Mesenchymal stem cell (in vitro differentiated cells and primary cell): ENCODE measurements around the gene SPINDOC.

ENCODE experiments used
- DNase-seq: peaks from one replicate; pipeline ENCODE4 v3.0.0-alpha.2; 2013
- H2AFZ ChIP-seq: one replicate; pipeline ENCODE4 v1.6.1; 2013; ENCODE audit warnings: low read depth, mild to moderate bottlenecking, control low read depth, inconsistent platforms, low read length, moderate library complexity
- H2AK5ac ChIP-seq: 2 replicates; pipeline ENCODE4 v1.6.1; 2013; ENCODE audit warnings: low read length, moderate library complexity, mild to moderate bottlenecking, inconsistent platforms; ENCODE audit not compliant: severe bottlenecking
- H2BK120ac ChIP-seq: one replicate; pipeline ENCODE4 v1.6.1; 2013; ENCODE audit warnings: low read depth, mild to moderate bottlenecking, inconsistent platforms, low read length, moderate library complexity
- H2BK12ac ChIP-seq, 2 experiments: one replicate each; pipeline ENCODE4 v1.6.1; 2013; ENCODE audit warnings: inconsistent platforms in 2 of 2, low read length in 2 of 2, mild to moderate bottlenecking in 2 of 2, moderate library complexity in 2 of 2, control low read depth in 1 of 2
- H2BK15ac ChIP-seq: one replicate; pipeline ENCODE4 v1.6.1; 2013; ENCODE audit warnings: mild to moderate bottlenecking, low read depth, inconsistent platforms; ENCODE audit not compliant: poor library complexity, severe bottlenecking
- H2BK5ac ChIP-seq: 2 replicates; pipeline ENCODE4 v1.6.1; 2013; ENCODE audit warnings: low read depth, mild to moderate bottlenecking, low read length, control low read depth, inconsistent platforms; ENCODE audit not compliant: poor library complexity, severe bottlenecking
- H3K14ac ChIP-seq, 2 experiments: one replicate each; pipeline ENCODE4 v1.6.1; 2013; ENCODE audit warnings: inconsistent platforms in 2 of 2, low read length in 2 of 2, control low read depth in 1 of 2, mild to moderate bottlenecking in 1 of 2, moderate library complexity in 1 of 2
- H3K18ac ChIP-seq, 2 experiments: one replicate each; pipeline ENCODE4 v1.6.1; 2013; ENCODE audit warnings: inconsistent platforms in 2 of 2, low read length in 2 of 2, control low read depth in 1 of 2, low read depth in 1 of 2, mild to moderate bottlenecking in 1 of 2
- H3K23ac ChIP-seq, 2 experiments: one replicate each; pipeline ENCODE4 v1.6.1; 2013; ENCODE audit warnings: inconsistent platforms in 2 of 2, low read length in 2 of 2, mild to moderate bottlenecking in 2 of 2, moderate library complexity in 2 of 2, control low read depth in 1 of 2
- H3K27ac ChIP-seq: 2 replicates; pipeline ENCODE4 v1.5.1; 2013; ENCODE audit warnings: mild to moderate bottlenecking, moderate library complexity, low read length, control low read depth, inconsistent platforms; ENCODE audit not compliant: poor library complexity, severe bottlenecking
- H3K27me3 ChIP-seq, 2 experiments: 2 replicates each; pipeline versions ENCODE4 v1.6.1 to v1.7.0; 2013; ENCODE audit warnings: low read length in 2 of 2, mild to moderate bottlenecking in 2 of 2, moderate library complexity in 2 of 2, control low read depth in 1 of 2, inconsistent platforms in 1 of 2; ENCODE audit not compliant: control insufficient read depth in 1 of 2, insufficient read depth in 1 of 2
- H3K36me3 ChIP-seq, 2 experiments: 2 replicates each; pipeline versions ENCODE4 v1.6.1 to v1.7.0; 2013; ENCODE audit warnings: low read length in 2 of 2, control low read depth in 1 of 2, inconsistent platforms in 1 of 2, low read depth in 1 of 2, mild to moderate bottlenecking in 1 of 2; ENCODE audit not compliant: insufficient read depth in 2 of 2, control insufficient read depth in 1 of 2
- H3K4ac ChIP-seq, 2 experiments: one replicate each; pipeline ENCODE4 v1.6.1; 2013; ENCODE audit warnings: inconsistent platforms in 2 of 2, low read length in 2 of 2, mild to moderate bottlenecking in 2 of 2, moderate library complexity in 2 of 2, control low read depth in 1 of 2, low read depth in 1 of 2
- H3K4me1 ChIP-seq: 2 replicates; pipeline ENCODE4 v1.6.1; 2013; ENCODE audit warnings: low read depth, low read length, control low read depth; ENCODE audit not compliant: control insufficient read depth, insufficient read depth
- H3K4me2 ChIP-seq: 2 replicates; pipeline ENCODE4 v1.6.1; 2013; ENCODE audit warnings: low read length, mild to moderate bottlenecking, inconsistent platforms; ENCODE audit not compliant: poor library complexity, severe bottlenecking
- H3K4me3 ChIP-seq, 2 experiments: 2 replicates each; pipeline versions ENCODE4 v1.5.1 to v1.7.0; 2013; ENCODE audit warnings: low read length in 2 of 2, mild to moderate bottlenecking in 2 of 2, control low read depth in 1 of 2, low read depth in 1 of 2; ENCODE audit not compliant: insufficient read depth in 1 of 2
- H3K79me1 ChIP-seq: replicated peaks from 2 replicates; pipeline ENCODE4 v1.6.1; 2013; ENCODE audit warnings: mild to moderate bottlenecking, control low read depth, low read length, inconsistent platforms; ENCODE audit not compliant: poor library complexity, severe bottlenecking
- H3K9ac ChIP-seq: 2 replicates; pipeline ENCODE4 v1.7.0; 2013; ENCODE audit warnings: mild to moderate bottlenecking, low read length, moderate library complexity
- H3K9me3 ChIP-seq: 2 replicates; pipeline ENCODE4 v1.7.0; 2013; ENCODE audit warnings: mild to moderate bottlenecking, low read length; ENCODE audit not compliant: control insufficient read depth
- H4K8ac ChIP-seq: one replicate; pipeline ENCODE4 v1.6.1; 2013; ENCODE audit warnings: inconsistent platforms, mild to moderate bottlenecking, low read length, moderate library complexity
- H4K91ac ChIP-seq: one replicate; pipeline ENCODE4 v1.6.1; 2013; ENCODE audit warnings: mild to moderate bottlenecking, low read length, inconsistent platforms
- WGBS: methylation state at CpG from one replicate; pipeline ENCODE4 v1.1.7; 2013; ENCODE audit warnings: mixed read lengths; 5-methylcytosine and 5-hydroxymethylcytosine counted together

SPINDOC gene

GRCh38 chr11:63764679-63765647, 48.3 kb upstream of the SPINDOC start:
- H2BK120ac ChIP-seq, result peak overlapping the region; percentile 2
- no peak overlapping the region for H4K91ac ChIP-seq
- H3K79me1 ChIP-seq, result peaks cover 24% of the 10 kb centered on the region
- peaks cover 17 to 47% of the 10 kb centered on the region in 2 experiments for H3K36me3 ChIP-seq
- 84% methylated on average over 22 of the region's 30 CpGs for WGBS
- H3K27me3 ChIP-seq, result no peaks in the 10 kb centered on the region
- H3K18ac ChIP-seq, result no peak overlapping the region
- no peak overlapping the region for H2AK5ac ChIP-seq
- peaks cover 55% of the 10 kb centered on the region for H3K4me1 ChIP-seq
- H3K4ac ChIP-seq, result no peak overlapping the region
- H2BK5ac ChIP-seq, result no peak overlapping the region
- no peak overlapping the region for H3K14ac ChIP-seq
- no peak overlapping the region for H3K9ac ChIP-seq
- no peak overlapping the region for H4K8ac ChIP-seq
- H3K9me3 ChIP-seq, result no peaks in the 10 kb centered on the region
- no peak overlapping the region for H3K27ac ChIP-seq
- no peak overlapping the region for H3K23ac ChIP-seq
- no peak overlapping the region for H2BK15ac ChIP-seq
- no peak overlapping the region for H3K4me2 ChIP-seq
- no peak overlapping the region for H2AFZ ChIP-seq
- H2BK12ac ChIP-seq, result no peak overlapping the region
- H3K4me3 ChIP-seq, result no peak overlapping the region
- no peak for DNase-seq

DNA sequence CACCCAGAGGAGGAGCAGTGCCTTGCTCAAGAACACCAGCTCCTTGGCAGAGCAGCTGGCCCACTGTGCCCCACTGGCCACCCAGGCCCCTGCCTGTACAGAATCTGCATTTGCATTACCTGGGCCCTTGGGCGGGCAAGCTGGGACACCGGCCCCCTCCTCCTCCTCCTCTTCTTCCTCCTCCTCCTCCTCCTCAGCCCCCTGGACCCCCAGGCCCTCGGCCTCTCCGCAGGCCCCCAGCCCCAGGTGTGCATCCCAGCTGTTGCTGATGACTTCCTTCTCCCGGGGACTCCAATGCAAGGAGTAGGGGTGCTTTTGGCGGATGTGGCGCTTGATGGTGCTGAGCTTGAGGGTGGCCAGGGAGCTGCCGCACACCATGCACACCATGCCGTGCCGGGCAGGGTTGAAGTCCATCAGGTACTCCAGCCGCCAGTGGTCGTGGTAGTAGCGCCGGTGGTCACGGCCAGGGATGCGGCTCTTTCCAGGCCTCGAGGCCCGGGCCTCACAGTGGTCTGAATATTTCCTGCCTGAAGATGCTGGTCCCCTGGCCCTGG, 47.5 kb upstream of the SPINDOC start:
- 91% methylated on average over 18 of the region's 18 CpGs for WGBS

DNA sequence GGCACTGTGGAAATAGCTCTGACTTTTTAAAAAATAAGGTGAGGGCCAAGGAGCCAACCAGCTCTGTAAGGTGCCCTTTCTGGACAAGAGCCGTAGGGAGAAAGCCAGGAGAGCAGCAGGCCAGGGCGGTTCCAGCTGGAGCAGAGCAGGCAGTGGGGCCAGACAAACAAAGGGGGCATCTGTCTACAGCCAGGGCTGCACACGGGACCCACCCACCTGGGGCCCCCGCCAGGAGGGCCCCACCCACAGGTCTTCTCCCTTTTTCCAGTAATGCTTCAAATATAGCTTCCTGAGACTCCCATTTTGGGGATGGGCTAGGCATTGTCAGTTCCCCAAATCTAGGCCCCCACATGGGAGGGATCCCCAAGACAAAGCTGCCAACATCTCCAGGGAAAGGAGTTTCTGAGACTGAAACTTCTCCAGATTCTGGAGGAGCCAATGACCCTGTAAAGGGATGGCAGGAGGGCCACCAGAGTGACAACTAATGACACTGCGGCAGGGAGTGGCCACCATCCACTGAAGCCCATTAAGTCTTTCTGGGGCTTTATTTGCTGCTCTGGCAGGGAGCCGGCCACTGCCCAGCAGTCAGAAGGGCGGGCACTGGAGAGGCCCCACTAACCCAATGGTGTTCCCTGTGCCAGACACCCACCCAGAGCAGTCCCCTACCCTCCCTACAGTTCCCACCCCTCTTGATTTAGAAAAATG, 46.6 kb upstream of the SPINDOC start:
- H3K23ac ChIP-seq, result no peak overlapping the region
- 69% methylated on average over 7 of the region's 7 CpGs for WGBS
- peak overlapping the region; percentile 36 for H2AK5ac ChIP-seq
- no peak overlapping the region for H3K18ac ChIP-seq
- H2BK15ac ChIP-seq, result no peak overlapping the region
- peaks cover 1 to 38% of the 10 kb centered on the region in 2 experiments for H3K36me3 ChIP-seq
- no peaks in the 10 kb centered on the region for H3K9me3 ChIP-seq
- no peak for DNase-seq
- no peak overlapping the region for H3K14ac ChIP-seq
- peak overlapping the region; percentile 92 for H3K9ac ChIP-seq
- H2BK12ac ChIP-seq, result no peak overlapping the region
- H3K27ac ChIP-seq, result no peak overlapping the region
- peak overlapping the region; percentile 71 for H2BK120ac ChIP-seq
- peak overlapping the region; percentile 39 for H4K91ac ChIP-seq
- peak overlapping the region in 1 of 2 experiments; percentile 94 for H3K4me3 ChIP-seq
- H2AFZ ChIP-seq, result no peak overlapping the region
- peak overlapping the region; percentile 4 for H2BK5ac ChIP-seq
- H3K4me2 ChIP-seq, result peak overlapping the region; percentile 94
- no peaks in the 10 kb centered on the region for H3K27me3 ChIP-seq
- peaks cover 54% of the 10 kb centered on the region for H3K4me1 ChIP-seq
- H4K8ac ChIP-seq, result no peak overlapping the region
- no peak overlapping the region for H3K4ac ChIP-seq
- H3K79me1 ChIP-seq, result peaks cover 21% of the 10 kb centered on the region

More for the DNA sequence above, 47.5 kb upstream of the SPINDOC start:
- no peak for DNase-seq
- H3K79me1 ChIP-seq, result peaks cover 22% of the 10 kb centered on the region
- H2BK120ac ChIP-seq, result no peak overlapping the region
- no peak overlapping the region for H2AK5ac ChIP-seq
- H2BK5ac ChIP-seq, result no peak overlapping the region
- H3K27ac ChIP-seq, result no peak overlapping the region
- no peak overlapping the region for H2BK12ac ChIP-seq
- peaks cover 57% of the 10 kb centered on the region for H3K4me1 ChIP-seq
- H3K4me2 ChIP-seq, result no peak overlapping the region
- peak overlapping the region; percentile 92 for H3K9ac ChIP-seq
- no peak overlapping the region for H3K23ac ChIP-seq
- no peak overlapping the region for H3K4me3 ChIP-seq
- no peak overlapping the region for H3K4ac ChIP-seq
- H4K91ac ChIP-seq, result no peak overlapping the region
- H4K8ac ChIP-seq, result peak overlapping the region; percentile 66
- no peaks in the 10 kb centered on the region for H3K9me3 ChIP-seq
- no peaks in the 10 kb centered on the region for H3K27me3 ChIP-seq
- H3K36me3 ChIP-seq, result peaks cover 10 to 43% of the 10 kb centered on the region in 2 experiments
- H2AFZ ChIP-seq, result no peak overlapping the region
- H3K14ac ChIP-seq, result no peak overlapping the region
- H3K18ac ChIP-seq, result peak overlapping the region in 1 of 2 experiments; percentile 48
- H2BK15ac ChIP-seq, result no peak overlapping the region

DNA sequence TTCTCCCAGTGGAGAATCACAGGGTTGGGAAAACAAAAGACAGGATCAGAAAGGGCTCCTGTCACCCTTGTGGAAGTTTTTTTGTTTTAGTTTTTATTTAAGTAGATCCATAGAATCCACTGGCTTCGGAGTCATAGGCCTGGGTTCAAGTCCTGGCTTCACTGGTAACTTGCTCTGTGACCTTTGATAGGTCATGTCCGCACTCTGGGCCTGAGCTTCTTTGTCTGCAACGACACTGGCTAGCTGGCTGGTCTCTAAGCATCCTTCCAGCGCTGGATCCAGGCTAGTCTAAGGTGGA, 46.0 kb upstream of the SPINDOC start:
- peaks cover 20% of the 10 kb centered on the region for H3K79me1 ChIP-seq

More for the DNA sequence above, 46.0 kb upstream of the SPINDOC start:
- no peak for DNase-seq
- Histone ChIP-seq H4K8ac (no peak overlapping the region), H3K23ac (no peak overlapping the region), H3K36me3 (peaks cover 0 to 38% of the 10 kb centered on the region in 2 experiments), H4K91ac (no peak overlapping the region), H3K27me3 (no peaks in the 10 kb centered on the region), H3K4me2 (peak overlapping the region; percentile 94), H3K9ac (peak overlapping the region; percentile 92), H2BK120ac (no peak overlapping the region), H2BK12ac (no peak overlapping the region), H3K14ac (no peak overlapping the region), H3K4me1 (peaks cover 50% of the 10 kb centered on the region), H3K9me3 (no peaks in the 10 kb centered on the region), H2BK5ac (peak overlapping the region; percentile 4), H2AFZ (no peak overlapping the region), H2BK15ac (peak overlapping the region; percentile 26), H2AK5ac (no peak overlapping the region), H3K18ac (no peak overlapping the region), H3K27ac (no peak overlapping the region), H3K4ac (no peak overlapping the region), H3K4me3 (peak overlapping the region; percentile 88 to 94)
- 15% methylated on average over 4 of the region's 4 CpGs for WGBS
